WTC11 (cell line): ENCODE measurements around the gene TUBGCP2. TPM values are rescaled to one million over a fixed set of nuclear protein-coding genes. Genes with fewer than 3 reads are reported as not detected.

Experiments
- ATAC-seq: fragments of 200-7000 bp; cut with Tn5 transposase; 2 replicates; pipeline ENCODE4 v1.10.0; 2021; ENCODE audit warnings: mild to moderate bottlenecking, moderate library complexity
- CTCF ChIA-PET: fragments of 300-600 bp; sonication (Branson Sonifier 250); formaldehyde crosslinking; loops from one replicate; lab custom pipeline; 2021; ENCODE audit warnings: antibody characterized with exemption; lab: Charles Lee
- POLR2A ChIA-PET: fragments of 350-600 bp; sonication (Branson Sonifier 250); formaldehyde crosslinking; loops from one replicate; lab custom pipeline; 2021; ENCODE audit warnings: antibody characterized with exemption; lab: Charles Lee
- DNase-seq: peaks from one replicate; pipeline ENCODE4 v3.0.0; 2021; ENCODE audit warnings: low spot score
- H3K27ac Mint-ChIP-seq: 2 replicates; pipeline ENCODE4 v1.8.0; 2021; ENCODE audit warnings: mixed read lengths
- H3K27me3 Mint-ChIP-seq: 2 replicates; pipeline ENCODE4 v1.8.0; 2021; ENCODE audit warnings: low read depth, mild to moderate bottlenecking, moderate library complexity, mixed read lengths
- H3K36me3 Mint-ChIP-seq: 2 replicates; pipeline ENCODE4 v1.8.0; 2021; ENCODE audit warnings: mixed read lengths
- H3K4me1 Mint-ChIP-seq: 2 replicates; pipeline ENCODE4 v1.8.0; 2022; ENCODE audit warnings: mixed read lengths
- H3K4me3 Mint-ChIP-seq: 2 replicates; pipeline ENCODE4 v1.8.0; 2021; ENCODE audit warnings: mild to moderate bottlenecking, moderate library complexity, mixed read lengths
- H3K9me3 Mint-ChIP-seq: 2 replicates; pipeline ENCODE4 v1.8.0; 2021; ENCODE audit warnings: mixed read lengths
- AR ChIP-seq: fragments of 250-450 bp; sonication (Bioruptor Pico); IDR thresholded peaks from 2 replicates; pipeline ENCODE4 v1.9.0; 2021; ENCODE audit warnings: mild to moderate bottlenecking
- CTCF ChIP-seq: fragments of 200-600 bp; IDR thresholded peaks from 2 replicates; pipeline ENCODE4 v1.8.0; 2022; ENCODE audit warnings: antibody characterized with exemption
- EMX1 ChIP-seq: fragments of 250-450 bp; sonication (Bioruptor Pico); IDR thresholded peaks from 2 replicates; pipeline ENCODE4 v1.8.0; 2021; ENCODE audit warnings: mild to moderate bottlenecking
- GTF2I ChIP-seq: fragments of 250-450 bp; sonication (Bioruptor Pico); conservative IDR thresholded peaks from 2 replicates; pipeline ENCODE4 v1.4.0; 2021; ENCODE audit warnings: mild to moderate bottlenecking
- IRF2 ChIP-seq: sonication (generic); formaldehyde crosslinking; IDR thresholded peaks from 2 replicates; pipeline ENCODE4 v1.8.0; 2022; ENCODE audit warnings: low read depth, missing genetic modification reagents, borderline replicate concordance
- PRDM15 ChIP-seq: sonication (generic); formaldehyde crosslinking; IDR thresholded peaks from 2 replicates; pipeline ENCODE4 v1.8.0; 2022; ENCODE audit warnings: missing genetic modification reagents
- RELA ChIP-seq: sonication (generic); formaldehyde crosslinking; IDR thresholded peaks from 2 replicates; pipeline ENCODE4 v1.8.1; 2022; ENCODE audit warnings: missing genetic modification reagents, mild to moderate bottlenecking, borderline replicate concordance
- SOX15 ChIP-seq: fragments of 250-450 bp; sonication (Bioruptor Pico); IDR thresholded peaks from 2 replicates; pipeline ENCODE4 v1.9.0; 2021; ENCODE audit warnings: mild to moderate bottlenecking
- SP1 ChIP-seq: sonication (generic); formaldehyde crosslinking; conservative IDR thresholded peaks from 2 replicates; pipeline ENCODE4 v1.8.1; 2022; ENCODE audit warnings: missing genetic modification reagents
- TCF7 ChIP-seq: sonication (generic); formaldehyde crosslinking; IDR thresholded peaks from 2 replicates; pipeline ENCODE4 v1.8.0; 2022; ENCODE audit warnings: mild to moderate bottlenecking, low read depth, missing genetic modification reagents, moderate library complexity
- TEAD4 ChIP-seq: sonication (generic); formaldehyde crosslinking; IDR thresholded peaks from 2 replicates; pipeline ENCODE4 v1.8.0; 2022; ENCODE audit warnings: mild to moderate bottlenecking, missing genetic modification reagents
- TP53 ChIP-seq: sonication (generic); formaldehyde crosslinking; IDR thresholded peaks from 2 replicates; pipeline ENCODE4 v1.8.1; 2023; ENCODE audit warnings: mild to moderate bottlenecking, missing genetic modification reagents
- ZNF423 ChIP-seq: fragments of 250-450 bp; sonication (Bioruptor Pico); IDR thresholded peaks from 2 replicates; pipeline ENCODE4 v2.1.2; 2022; ENCODE audit warnings: mild to moderate bottlenecking, moderate library complexity
- ZNF532 ChIP-seq: fragments of 250-450 bp; sonication (Bioruptor Pico); IDR thresholded peaks from 2 replicates; pipeline ENCODE4 v1.9.0; 2021; ENCODE audit warnings: mild to moderate bottlenecking, borderline replicate concordance
- total RNA-seq: library from RNA; stranded (reverse); gene quantifications from 3 replicates; pipeline ENCODE4 v1.2.3, GENCODE V29; 2021

TUBGCP2 gene
- total RNA-seq, 1 experiment from 2014 or later = 62.5 TPM

- TF ChIP-seq PRDM15 (0 out of 2 replicates have a peak, but pooled peaks have one; percentile 1), TCF7 (CRISPR knock-in tag) (0 out of 2 replicates have a peak, but pooled peaks have one; percentile 46), SP1 (CRISPR knock-in tag) (0 out of 2 replicates have a peak, but pooled peaks have one; percentile 17), SOX15 (CRISPR knock-in tag) (no peak)
These were observed 17.0 kb upstream of the TUBGCP2 start for GRCh38 chr10:133325440-133326222.

GRCh38 chr10:133324857-133325260, 16.2 kb upstream of the TUBGCP2 start:
- ATAC-seq = no peak

More at GRCh38 chr10:133325440-133326222, 17.0 kb upstream of the TUBGCP2 start:
- ChIA-PET CTCF (interaction anchor here (2.0 kb wide), 1 partner anchor 26 kb away, joined by 9 read pairs; no protein-coding TSS in a partner anchor), POLR2A (no interaction called here)
- DNase-seq = peak; percentile 39
- no peak overlapping the region for H3K27ac Mint-ChIP-seq
- peaks cover 62% of the 10 kb centered on the region for H3K27me3 Mint-ChIP-seq
- H3K9me3 Mint-ChIP-seq = peaks cover 3% of the 10 kb centered on the region; the same call in 1 of the 2 replicates
- peak; percentile 6 for ATAC-seq
- peak overlapping the region; percentile 70 for H3K4me3 Mint-ChIP-seq
- peaks cover 14% of the 10 kb centered on the region for H3K4me1 Mint-ChIP-seq
- no peaks in the 10 kb centered on the region for H3K36me3 Mint-ChIP-seq

More at GRCh38 chr10:133324857-133325260, 16.2 kb upstream of the TUBGCP2 start:
- Mint-ChIP-seq H3K27me3 (peaks cover 62% of the 10 kb centered on the region), H3K4me1 (peaks cover 14% of the 10 kb centered on the region), H3K9me3 (peaks cover 8% of the 10 kb centered on the region), H3K27ac (no peak overlapping the region), H3K4me3 (no peak overlapping the region), H3K36me3 (0 out of 2 replicates have a peak, but pooled peaks cover 2% of the 10 kb centered on the region)
- TF ChIP-seq IRF2 (CRISPR knock-in tag) (no peak), TP53 (CRISPR knock-in tag) (no peak), ZNF423 (CRISPR knock-in tag) (no peak), AR (no peak), ZNF532 (no peak), TEAD4 (CRISPR knock-in tag) (no peak), GTF2I (no peak), EMX1 (CRISPR knock-in tag) (no peak), PRDM15 (peak; percentile 24; the same call in 1 of the 2 replicates), RELA (0 out of 2 replicates have a peak, but pooled peaks have one; percentile 5), CTCF (no peak)
- ChIA-PET POLR2A (no interaction called here), CTCF (interaction anchor here (0.5 to 2.0 kb wide), 7 partner anchors 10 to 579 kb away, joined by 4 to 14 read pairs (median 7); partner anchors contain the start of genes FUOM and PRAP1)
- no peak for DNase-seq
